IPS-18a (cell line): ENCODE data around the gene FAM168A.

Experiments used
- H3K27ac ChIP-seq: one replicate; pipeline ENCODE4 v1.5.1; 2013; ENCODE audit warnings: low read length
- H3K27me3 ChIP-seq: one replicate; pipeline ENCODE4 v1.6.1; 2013; ENCODE audit warnings: mild to moderate bottlenecking, low read length; ENCODE audit not compliant: control insufficient read depth, insufficient read depth
- H3K36me3 ChIP-seq: one replicate; pipeline ENCODE4 v1.6.1; 2013; ENCODE audit warnings: low read depth, low read length; ENCODE audit not compliant: control insufficient read depth
- H3K4me1 ChIP-seq: one replicate; pipeline ENCODE4 v1.6.1; 2013; ENCODE audit warnings: low read depth, low read length; ENCODE audit not compliant: control insufficient read depth
- H3K4me3 ChIP-seq: one replicate; pipeline ENCODE4 v1.5.1; 2013; ENCODE audit warnings: low read length
- H3K9ac ChIP-seq: one replicate; pipeline ENCODE4 v1.6.1; 2013; ENCODE audit warnings: mild to moderate bottlenecking, low read length, moderate library complexity
- H3K9me3 ChIP-seq: one replicate; pipeline ENCODE4 v1.6.1; 2013; ENCODE audit warnings: low read depth, low read length; ENCODE audit not compliant: control insufficient read depth

FAM168A gene

GRCh38 chr11:73551677-73552076 lies 46.2 kb downstream of the FAM168A start:
- Histone ChIP-seq H3K4me3 (no peak overlapping the region), H3K4me1 (peaks cover 6% of the 10 kb centered on the region), H3K9ac (no peak overlapping the region), H3K9me3 (no peaks in the 10 kb centered on the region), H3K27ac (no peak overlapping the region), H3K27me3 (no peaks in the 10 kb centered on the region), H3K36me3 (no peaks in the 10 kb centered on the region)

GRCh38 chr11:73549376-73549775 lies 48.5 kb downstream of the FAM168A start:
- no peak overlapping the region for H3K4me3 ChIP-seq
- H3K27me3 ChIP-seq, result no peaks in the 10 kb centered on the region
- no peaks in the 10 kb centered on the region for H3K9me3 ChIP-seq
- no peaks in the 10 kb centered on the region for H3K4me1 ChIP-seq
- H3K27ac ChIP-seq, result no peak overlapping the region
- no peaks in the 10 kb centered on the region for H3K36me3 ChIP-seq
- H3K9ac ChIP-seq, result no peak overlapping the region

- Histone ChIP-seq H3K9me3 (no peaks in the 10 kb centered on the region), H3K27me3 (no peaks in the 10 kb centered on the region), H3K27ac (no peak overlapping the region), H3K36me3 (no peaks in the 10 kb centered on the region), H3K4me1 (no peaks in the 10 kb centered on the region), H3K9ac (no peak overlapping the region), H3K4me3 (no peak overlapping the region)
These were observed 50.0 kb downstream of the FAM168A start for GRCh38 chr11:73547706-73548595.

- no peak overlapping the region for H3K4me3 ChIP-seq
- H3K27ac ChIP-seq, result no peak overlapping the region
- H3K9ac ChIP-seq, result no peak overlapping the region
- H3K36me3 ChIP-seq, result no peaks in the 10 kb centered on the region
- H3K4me1 ChIP-seq, result peaks cover 30% of the 10 kb centered on the region
- no peaks in the 10 kb centered on the region for H3K27me3 ChIP-seq
- H3K9me3 ChIP-seq, result no peaks in the 10 kb centered on the region
These were observed 55.7 kb downstream of the FAM168A start for GRCh38 chr11:73542175-73542574.

GRCh38 chr11:73539506-73540084 lies 58.3 kb downstream of the FAM168A start:
- Histone ChIP-seq H3K27ac (no peak overlapping the region), H3K36me3 (no peaks in the 10 kb centered on the region), H3K9me3 (no peaks in the 10 kb centered on the region), H3K4me1 (peaks cover 30% of the 10 kb centered on the region), H3K4me3 (no peak overlapping the region), H3K9ac (no peak overlapping the region), H3K27me3 (no peaks in the 10 kb centered on the region)

GRCh38 chr11:73538381-73538872 lies 59.5 kb downstream of the FAM168A start:
- no peak overlapping the region for H3K4me3 ChIP-seq
- H3K9me3 ChIP-seq, result no peaks in the 10 kb centered on the region
- H3K27me3 ChIP-seq, result no peaks in the 10 kb centered on the region
- H3K4me1 ChIP-seq, result peaks cover 30% of the 10 kb centered on the region
- peak overlapping the region; percentile 2 for H3K9ac ChIP-seq
- H3K27ac ChIP-seq, result peak overlapping the region; percentile 40
- H3K36me3 ChIP-seq, result no peaks in the 10 kb centered on the region

- Histone ChIP-seq H3K4me3 (no peak overlapping the region), H3K9me3 (no peaks in the 10 kb centered on the region), H3K27ac (peak overlapping the region; percentile 40), H3K4me1 (peaks cover 30% of the 10 kb centered on the region), H3K27me3 (no peaks in the 10 kb centered on the region), H3K36me3 (no peaks in the 10 kb centered on the region), H3K9ac (peak overlapping the region; percentile 2)
These were observed 59.9 kb downstream of the FAM168A start for GRCh38 chr11:73537969-73538368.

GRCh38 chr11:73536961-73537360 lies 61.0 kb downstream of the FAM168A start:
- Histone ChIP-seq H3K36me3 (no peaks in the 10 kb centered on the region), H3K9me3 (no peaks in the 10 kb centered on the region), H3K9ac (no peak overlapping the region), H3K27me3 (no peaks in the 10 kb centered on the region), H3K4me3 (no peak overlapping the region), H3K4me1 (peaks cover 30% of the 10 kb centered on the region), H3K27ac (no peak overlapping the region)

- no peaks in the 10 kb centered on the region for H3K36me3 ChIP-seq
- H3K27ac ChIP-seq, result no peak overlapping the region
- no peaks in the 10 kb centered on the region for H3K27me3 ChIP-seq
- no peaks in the 10 kb centered on the region for H3K9me3 ChIP-seq
- peaks cover 32% of the 10 kb centered on the region for H3K4me1 ChIP-seq
- no peak overlapping the region for H3K4me3 ChIP-seq
- no peak overlapping the region for H3K9ac ChIP-seq
These were observed 65.6 kb downstream of the FAM168A start for GRCh38 chr11:73532310-73532709.

- no peak overlapping the region for H3K4me3 ChIP-seq
- H3K36me3 ChIP-seq, result no peaks in the 10 kb centered on the region
- peaks cover 39% of the 10 kb centered on the region for H3K4me1 ChIP-seq
- H3K27ac ChIP-seq, result no peak overlapping the region
- no peak overlapping the region for H3K9ac ChIP-seq
- H3K27me3 ChIP-seq, result no peaks in the 10 kb centered on the region
- no peaks in the 10 kb centered on the region for H3K9me3 ChIP-seq
These were observed 66.5 kb downstream of the FAM168A start for GRCh38 chr11:73531386-73531785.

GRCh38 chr11:73530109-73530508 lies 67.8 kb downstream of the FAM168A start:
- Histone ChIP-seq H3K4me1 (peaks cover 48% of the 10 kb centered on the region), H3K9me3 (no peaks in the 10 kb centered on the region), H3K4me3 (no peak overlapping the region), H3K36me3 (no peaks in the 10 kb centered on the region), H3K27me3 (no peaks in the 10 kb centered on the region), H3K27ac (no peak overlapping the region), H3K9ac (no peak overlapping the region)

- H3K27me3 ChIP-seq, result no peaks in the 10 kb centered on the region
- H3K27ac ChIP-seq, result no peak overlapping the region
- H3K4me1 ChIP-seq, result peaks cover 50% of the 10 kb centered on the region
- no peak overlapping the region for H3K9ac ChIP-seq
- H3K4me3 ChIP-seq, result no peak overlapping the region
- H3K9me3 ChIP-seq, result no peaks in the 10 kb centered on the region
- no peaks in the 10 kb centered on the region for H3K36me3 ChIP-seq
These were observed 68.7 kb downstream of the FAM168A start for GRCh38 chr11:73529204-73529530.
